Measurements from ENCODE around the gene GNA15.

The GNA15 gene

GRCh38 chr19:3208317-3209207 lies 72.7 kb downstream of the GNA15 start:
- DNase-seq (ENCODE audit: low read depth), result no peak

- no peak for DNase-seq (ENCODE audit: low read depth)
These were observed 74.6 kb downstream of the GNA15 start for GRCh38 chr19:3210347-3211017.

DNA sequence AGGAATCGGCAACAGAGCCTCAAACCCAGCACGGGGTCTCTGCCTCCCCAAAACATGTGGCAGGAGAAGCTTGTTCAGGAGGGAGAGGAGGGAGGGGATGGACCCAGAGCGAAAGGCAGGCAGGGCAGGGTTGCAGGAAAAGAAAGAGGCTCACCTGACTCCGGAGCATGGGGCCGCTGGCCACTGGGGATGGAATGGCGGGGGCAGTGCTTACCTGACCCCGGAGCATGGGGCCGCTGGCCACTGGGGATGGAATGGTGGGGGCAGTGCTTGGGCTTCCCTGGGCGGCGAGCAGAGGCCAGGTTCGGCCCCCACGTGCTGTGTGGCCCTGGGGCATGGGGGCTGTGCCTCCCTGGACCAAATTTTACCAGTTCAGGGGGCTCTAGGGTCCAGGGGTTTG lies 75.4 kb downstream of the GNA15 start:
- no peak for DNase-seq (ENCODE audit: low read depth)

- no peak for DNase-seq (ENCODE audit: low read depth)
These were observed 77.3 kb downstream of the GNA15 start for GRCh38 chr19:3213159-3213558.

Measured in GM04503 (cell line).